Measurements from ENCODE around the gene BCAR3.

BCAR3 gene

DNA sequence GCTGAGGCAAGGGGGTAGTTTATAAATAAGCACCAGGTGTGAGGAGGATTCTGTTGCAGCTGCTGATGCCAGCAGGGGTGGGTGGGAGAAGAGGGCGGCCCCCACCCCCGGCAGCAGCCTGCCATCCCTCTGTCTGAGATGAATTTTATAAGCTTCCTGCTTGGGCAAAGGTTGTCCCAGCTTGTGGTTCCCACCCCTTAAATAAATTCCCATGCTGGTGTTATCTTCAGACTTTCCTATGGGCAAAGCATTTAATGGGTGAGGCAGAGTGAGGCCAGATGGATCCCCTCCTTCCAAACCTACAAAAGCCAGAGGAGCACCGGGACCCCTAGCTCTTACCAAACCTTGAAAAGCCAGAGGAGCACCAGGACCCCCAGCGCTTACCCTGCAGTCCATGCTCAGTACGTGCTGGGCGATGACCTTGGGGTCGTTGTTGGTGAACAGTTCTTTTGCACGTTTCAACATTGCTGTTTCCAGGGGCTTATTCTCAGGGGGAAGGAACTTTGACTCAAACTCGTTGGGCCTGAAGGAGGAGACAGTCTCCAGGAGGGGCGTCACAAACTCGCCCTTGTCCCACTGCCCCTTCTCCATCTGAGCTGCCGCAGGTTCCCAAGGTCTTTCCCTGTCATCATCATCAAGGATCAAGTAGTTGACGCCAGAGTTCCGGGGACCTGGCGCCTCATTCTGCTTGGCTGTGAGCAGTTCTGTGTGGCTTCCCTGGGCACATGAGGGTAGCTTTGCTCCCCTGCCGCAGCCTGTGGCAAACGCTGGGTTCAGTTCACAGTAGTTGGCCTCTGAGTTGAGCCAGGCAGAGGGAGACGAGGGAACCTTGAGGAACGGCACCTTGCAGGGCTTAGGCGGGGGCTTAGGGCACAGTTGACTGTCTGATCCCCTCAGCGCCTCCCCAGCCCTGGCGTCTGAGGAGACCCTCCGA, 99.5 kb downstream of the BCAR3 start:
- in situ Hi-C loops (cut with MboI; ENCODE audit: low sequenced_read_pairs), result no loop called here

- in situ Hi-C loops (cut with MboI; ENCODE audit: low sequenced_read_pairs), result no loop called here
These were observed 101.7 kb downstream of the BCAR3 start for GRCh38 chr1:93579891-93580290.

DNA sequence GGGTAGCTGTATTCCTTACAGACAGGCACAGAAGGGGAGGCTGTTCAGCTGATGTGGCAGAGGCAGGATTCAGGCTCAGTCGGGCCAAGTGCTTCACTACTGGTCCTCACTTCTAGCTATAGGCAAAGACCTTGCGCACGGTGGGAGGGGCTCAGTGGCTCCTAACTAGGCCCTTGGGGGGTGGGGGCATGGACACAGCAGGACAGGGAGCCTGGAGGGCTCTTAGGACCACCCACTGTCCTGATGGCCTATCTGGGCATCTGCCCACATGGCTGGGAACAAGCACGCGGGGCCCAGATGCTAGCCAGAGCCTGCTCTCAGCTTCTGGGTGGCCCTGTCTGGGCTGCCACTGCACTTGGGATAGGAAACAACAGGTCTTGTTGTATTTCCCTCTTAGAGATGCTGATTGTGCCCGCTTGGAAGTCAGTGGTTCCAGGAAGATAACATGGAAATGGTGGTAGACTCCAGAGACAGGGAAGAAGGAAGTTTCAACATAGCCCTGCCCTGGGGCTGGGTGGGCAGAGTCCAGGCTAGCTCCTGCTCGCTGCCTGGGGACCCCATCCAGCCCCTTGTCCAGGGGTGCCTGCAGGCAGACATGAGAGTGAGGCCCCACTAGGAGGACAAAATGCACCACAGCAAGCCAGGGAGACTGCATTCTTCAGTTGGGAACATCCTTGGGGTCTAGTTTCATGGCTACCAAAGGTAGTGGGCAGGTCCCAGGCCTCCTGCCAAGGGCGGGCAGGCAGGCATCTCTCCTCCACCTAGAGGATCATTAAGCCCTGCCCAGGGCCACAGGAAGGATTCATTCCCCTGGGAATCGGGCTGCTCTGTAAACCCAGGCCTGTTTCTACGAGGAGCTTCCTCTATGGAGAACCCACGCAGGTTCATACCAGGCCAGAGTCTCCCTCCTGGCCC, 102.5 kb downstream of the BCAR3 start:
- in situ Hi-C loops (cut with MboI; ENCODE audit: low sequenced_read_pairs), result no loop called here

GRCh38 chr1:93578433-93578830, 103.2 kb downstream of the BCAR3 start:
- in situ Hi-C loops (cut with MboI; ENCODE audit: low sequenced_read_pairs), result no loop called here

DNA sequence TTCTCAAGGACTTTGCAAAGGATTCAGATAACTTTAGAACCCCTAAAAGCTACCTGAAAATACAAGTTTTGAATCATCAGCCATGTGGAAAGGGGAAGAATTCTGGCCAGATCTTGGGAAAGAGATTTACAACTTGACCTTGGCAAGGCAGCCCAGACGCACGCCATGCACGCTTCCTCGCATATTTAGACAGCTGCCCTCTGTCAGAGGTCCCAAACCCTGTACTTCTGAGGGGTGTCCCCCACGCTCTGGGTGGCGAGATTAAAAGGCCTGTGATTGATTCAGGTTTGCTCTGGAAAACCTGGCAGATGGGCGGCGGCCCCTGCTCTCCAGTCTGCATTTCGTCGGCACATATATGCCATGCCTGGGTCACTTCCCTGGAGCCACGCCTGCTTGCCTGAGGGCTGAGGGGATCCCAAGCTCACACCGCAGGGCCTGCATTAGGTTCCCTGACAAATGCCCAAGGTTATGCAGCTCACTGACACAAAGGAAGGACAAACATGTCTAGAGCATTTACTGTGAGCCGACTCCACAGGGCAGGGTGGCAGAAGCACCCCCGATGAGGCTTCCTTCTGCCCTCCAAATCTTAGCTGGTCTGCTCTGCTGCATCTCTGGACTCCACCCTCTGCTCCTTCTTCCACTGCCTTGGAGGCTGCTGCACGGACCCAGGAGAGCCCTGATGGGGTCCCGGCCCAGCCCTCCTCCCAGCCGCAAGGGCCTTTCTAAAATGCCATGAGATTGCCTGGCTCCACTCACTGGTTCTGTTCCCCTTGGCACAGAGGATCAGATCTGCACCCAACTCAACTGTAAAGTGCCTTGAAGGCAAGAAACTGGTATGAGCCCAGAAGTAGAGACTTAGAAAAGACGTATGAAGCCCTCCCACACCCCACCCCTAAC, 103.9 kb downstream of the BCAR3 start:
- in situ Hi-C loops (cut with MboI; ENCODE audit: low sequenced_read_pairs), result no loop called here

GRCh38 chr1:93576746-93577145, 104.9 kb downstream of the BCAR3 start:
- in situ Hi-C loops (cut with MboI; ENCODE audit: low sequenced_read_pairs), result no loop called here

- in situ Hi-C loops (cut with MboI; ENCODE audit: low sequenced_read_pairs), result no loop called here
These were observed 105.3 kb downstream of the BCAR3 start for GRCh38 chr1:93576346-93576745.

GRCh38 chr1:93575621-93576284, 105.9 kb downstream of the BCAR3 start:
- in situ Hi-C loops (cut with MboI; ENCODE audit: low sequenced_read_pairs), result no loop called here

- in situ Hi-C loops (cut with MboI; ENCODE audit: low sequenced_read_pairs), result no loop called here
These were observed 106.6 kb downstream of the BCAR3 start for GRCh38 chr1:93574991-93575390.

GRCh38 chr1:93574511-93574910, 107.1 kb downstream of the BCAR3 start:
- in situ Hi-C loops (cut with MboI; ENCODE audit: low sequenced_read_pairs), result no loop called here

DNA sequence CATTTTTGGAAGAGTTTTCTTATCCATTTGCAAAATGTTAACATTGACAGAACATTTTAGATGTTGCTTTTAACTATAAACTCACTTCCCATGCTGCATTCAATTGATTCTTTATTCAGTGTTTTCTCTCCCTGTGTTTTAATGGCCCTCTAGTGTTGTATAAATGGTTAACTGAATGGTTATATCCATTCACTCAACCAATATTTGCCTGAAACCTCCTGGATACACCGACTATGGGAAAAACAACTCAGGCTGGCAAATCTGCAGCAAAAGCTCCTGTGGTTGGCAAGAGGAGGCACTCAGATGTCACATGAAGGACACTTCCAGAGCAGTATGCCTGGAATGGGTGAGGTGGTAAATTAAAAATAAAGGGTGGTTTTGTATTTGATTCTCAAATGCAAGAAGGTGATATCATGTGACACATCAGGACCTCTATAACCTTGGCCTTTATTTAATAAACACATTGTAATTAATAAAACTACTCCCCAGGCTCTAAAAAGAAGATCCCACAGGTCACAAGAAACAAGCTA, 107.6 kb downstream of the BCAR3 start:
- in situ Hi-C loops (cut with MboI; ENCODE audit: low sequenced_read_pairs), result no loop called here

DNA sequence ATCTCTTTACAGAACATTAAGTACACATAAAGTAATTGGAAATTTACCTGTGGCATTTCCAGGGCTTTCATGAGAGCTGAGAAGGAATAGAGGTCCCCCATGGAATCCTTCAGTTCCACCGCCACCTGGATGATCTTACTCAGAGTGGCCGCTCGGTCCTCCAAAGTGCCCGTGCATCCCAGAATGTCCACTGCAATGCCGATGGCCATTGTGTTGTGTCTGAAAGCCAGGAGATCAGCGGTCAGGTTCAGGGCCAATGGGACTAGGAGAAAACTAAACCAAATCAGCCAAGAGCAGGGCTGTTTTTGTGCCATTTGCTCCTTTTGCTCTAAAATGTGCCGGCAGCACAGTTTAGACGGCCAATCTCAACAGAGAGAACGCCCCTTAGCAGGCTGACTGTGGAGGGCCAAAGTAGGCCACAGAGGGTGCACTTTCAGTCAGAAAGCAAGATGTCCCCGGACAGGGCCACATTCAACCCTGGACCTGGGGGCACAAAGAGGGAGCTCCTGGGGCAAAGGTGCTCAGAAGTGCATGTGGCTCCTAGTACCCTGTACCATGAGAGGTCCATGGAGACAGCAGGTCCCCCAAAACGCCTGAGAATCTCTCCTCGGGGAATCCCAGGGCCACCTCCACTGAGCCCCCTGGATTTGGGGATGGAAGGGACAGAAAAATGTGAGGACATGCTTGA, 109.9 kb downstream of the BCAR3 start:
- in situ Hi-C loops (cut with MboI; ENCODE audit: low sequenced_read_pairs), result no loop called here

DNA sequence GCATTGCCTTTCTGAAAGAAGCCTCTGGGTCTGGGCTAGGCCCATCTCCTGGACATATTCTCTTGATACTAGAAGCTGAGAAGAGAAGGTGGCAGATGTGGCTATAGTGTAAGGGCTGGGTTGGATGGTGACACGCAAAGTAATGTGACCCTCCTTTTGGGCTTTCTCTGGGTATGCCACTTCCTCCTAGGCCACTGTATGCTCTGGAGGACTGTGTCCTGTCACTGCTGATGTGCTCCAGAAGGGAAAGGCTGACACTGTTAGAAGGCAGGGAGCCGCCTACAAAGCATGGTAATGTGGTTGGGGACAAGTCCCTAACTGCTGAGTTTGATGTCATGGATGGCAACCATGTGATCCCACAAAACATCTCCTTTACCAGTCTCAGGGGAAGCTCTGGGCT, 112.1 kb downstream of the BCAR3 start:
- in situ Hi-C loops (cut with MboI; ENCODE audit: low sequenced_read_pairs), result no loop called here

- in situ Hi-C loops (cut with MboI; ENCODE audit: low sequenced_read_pairs), result no loop called here
These were observed 114.2 kb downstream of the BCAR3 start for GRCh38 chr1:93567255-93567918.

DNA sequence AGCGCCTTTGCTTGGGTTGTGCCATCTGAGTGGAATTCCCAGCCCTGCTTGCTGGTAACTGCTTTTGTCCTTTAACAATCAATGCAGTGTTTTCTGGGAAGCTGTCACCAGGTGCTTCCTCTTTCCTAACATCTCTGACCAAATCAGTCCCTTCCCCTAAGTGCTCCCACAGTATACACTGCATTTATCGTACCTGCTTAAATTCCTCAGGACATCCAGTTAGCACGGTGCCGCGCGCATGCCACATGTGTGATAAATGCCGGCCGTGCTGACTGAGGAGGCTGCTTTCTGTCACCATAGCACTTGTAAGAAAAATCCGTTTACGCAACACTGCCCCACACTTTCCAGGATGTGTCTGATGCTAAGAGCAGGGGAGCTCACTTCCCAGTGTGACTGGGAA, 115.4 kb downstream of the BCAR3 start:
- in situ Hi-C loops (cut with MboI; ENCODE audit: low sequenced_read_pairs), result no loop called here

DNA sequence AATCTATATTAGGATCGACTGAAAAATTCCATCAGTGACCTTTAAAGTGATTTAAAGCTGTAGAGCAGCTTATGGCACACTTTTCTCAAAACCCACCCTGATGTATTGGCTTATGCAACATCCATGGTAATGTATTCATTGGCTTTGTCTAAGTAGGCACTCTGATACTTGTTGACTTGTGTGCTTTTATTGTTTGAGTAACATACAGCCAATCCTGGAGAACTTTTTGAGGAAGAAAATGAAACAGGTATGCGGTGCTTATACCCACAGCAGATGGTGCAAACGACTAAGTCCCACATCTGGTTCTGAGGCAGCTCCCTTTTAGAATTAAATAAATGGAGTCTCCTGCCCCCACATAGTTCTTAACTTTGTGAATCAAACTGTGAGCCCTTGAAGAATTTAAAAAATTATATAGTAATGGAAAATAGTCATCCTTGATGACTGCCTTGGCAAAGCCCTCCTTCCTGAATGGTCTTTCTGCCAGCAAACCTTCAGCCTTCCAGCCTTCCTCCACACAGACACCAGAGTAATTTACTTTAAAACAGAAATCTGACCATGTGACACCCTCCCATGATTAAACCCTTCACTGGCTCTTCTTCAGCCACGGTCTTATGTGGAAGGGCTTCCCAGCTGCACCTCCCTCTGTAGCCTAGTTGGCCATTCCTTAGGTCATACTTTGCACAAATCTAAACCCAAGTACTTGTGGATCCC, 116.0 kb downstream of the BCAR3 start:
- in situ Hi-C loops (cut with MboI; ENCODE audit: low sequenced_read_pairs), result no loop called here

GRCh38 chr1:93559695-93560094, 121.9 kb downstream of the BCAR3 start:
- in situ Hi-C loops (cut with MboI; ENCODE audit: low sequenced_read_pairs), result no loop called here

- in situ Hi-C loops (cut with MboI; ENCODE audit: low sequenced_read_pairs), result no loop called here
These were observed 122.6 kb downstream of the BCAR3 start for GRCh38 chr1:93559045-93559444.
